Astrocyte (in vitro differentiated cells and primary cell): Measurements from ENCODE around the gene GPD2. TPM values are rescaled to one million over a fixed set of nuclear protein-coding genes. Genes with fewer than 3 reads are reported as not detected.

Experiments used
- DNase-seq: peaks from one replicate; pipeline ENCODE4 v3.0.0-alpha.2; 2010; ENCODE audit warnings: low read depth
- FAIRE-seq: peaks from 2 replicates; lab custom pipeline; 2011; peaks lifted over from hg19 to GRCh38; lab: Jason Lieb, UNC
- H2AFZ ChIP-seq: 2 replicates; pipeline ENCODE4 v1.6.0; 2012; ENCODE audit warnings: low read depth, low read length, inconsistent platforms
- H3K27ac ChIP-seq: 2 replicates; pipeline ENCODE4 v1.5.1; 2011; ENCODE audit warnings: low read depth, low read length, inconsistent platforms
- H3K27me3 ChIP-seq: 2 replicates; pipeline ENCODE4 v1.6.0; 2011; ENCODE audit warnings: low read length, inconsistent platforms; ENCODE audit not compliant: insufficient read depth
- H3K36me3 ChIP-seq: 2 replicates; pipeline ENCODE4 v1.5.1; 2011; ENCODE audit warnings: low read length, inconsistent platforms; ENCODE audit not compliant: insufficient read depth
- H3K4me1 ChIP-seq: 2 replicates; pipeline ENCODE4 v1.5.1; 2011; ENCODE audit warnings: low read length, inconsistent platforms; ENCODE audit not compliant: insufficient read depth
- H3K4me2 ChIP-seq: 2 replicates; pipeline ENCODE4 v1.6.0; 2012; ENCODE audit warnings: low read length, inconsistent platforms
- H3K4me3 ChIP-seq: 2 replicates; pipeline ENCODE4 v1.5.1; 2011; ENCODE audit warnings: low read depth, mild to moderate bottlenecking, low read length, inconsistent platforms; ENCODE audit not compliant: insufficient read depth
- H3K79me2 ChIP-seq: 2 replicates; pipeline ENCODE4 v1.6.0; 2012; ENCODE audit warnings: mild to moderate bottlenecking, low read length, inconsistent platforms; ENCODE audit not compliant: insufficient read depth
- H3K9ac ChIP-seq: 2 replicates; pipeline ENCODE4 v1.6.0; 2012; ENCODE audit warnings: mild to moderate bottlenecking, low read length, inconsistent platforms
- H3K9me3 ChIP-seq: 2 replicates; pipeline ENCODE4 v1.5.1; 2012; ENCODE audit warnings: low read depth, mild to moderate bottlenecking, low read length, inconsistent platforms; ENCODE audit not compliant: insufficient read depth
- H4K20me1 ChIP-seq: 2 replicates; pipeline ENCODE4 v1.6.0; 2012; ENCODE audit warnings: low read length, inconsistent platforms; ENCODE audit not compliant: insufficient read depth
- H3K27ac Mint-ChIP-seq: one replicate; pipeline ENCODE4 v1.8.0; 2021; ENCODE audit warnings: mild to moderate bottlenecking, mixed read lengths; ENCODE audit not compliant: unreplicated experiment
- H3K27me3 Mint-ChIP-seq: one replicate; pipeline ENCODE4 v1.8.0; 2021; ENCODE audit warnings: low read depth, mixed read lengths; ENCODE audit not compliant: unreplicated experiment
- H3K36me3 Mint-ChIP-seq: one replicate; pipeline ENCODE4 v1.8.0; 2021; ENCODE audit warnings: low read depth, mixed read lengths; ENCODE audit not compliant: unreplicated experiment
- H3K4me1 Mint-ChIP-seq: one replicate; pipeline ENCODE4 v1.8.0; 2021; ENCODE audit warnings: low read depth, mixed read lengths; ENCODE audit not compliant: unreplicated experiment
- H3K4me3 Mint-ChIP-seq: one replicate; pipeline ENCODE4 v1.8.0; 2021; ENCODE audit warnings: mild to moderate bottlenecking, moderate library complexity, mixed read lengths; ENCODE audit not compliant: unreplicated experiment
- H3K9me3 Mint-ChIP-seq: one replicate; pipeline ENCODE4 v1.8.0; 2021; ENCODE audit warnings: mild to moderate bottlenecking, mixed read lengths; ENCODE audit not compliant: unreplicated experiment
- CTCF ChIP-seq: IDR thresholded peaks from 2 replicates; pipeline ENCODE4 v1.5.1; 2011; ENCODE audit warnings: low read depth, mild to moderate bottlenecking, inconsistent platforms, low read length, moderate library complexity; ENCODE audit not compliant: insufficient read depth
- EZH2 ChIP-seq: IDR thresholded peaks from 2 replicates; pipeline ENCODE4 v1.6.1; 2012; ENCODE audit warnings: mild to moderate bottlenecking, low read length, inconsistent platforms; ENCODE audit not compliant: insufficient read depth
- total RNA-seq: library from RNA; stranded (reverse); gene quantifications from 2 replicates; pipeline ENCODE4 v1.2.1, GENCODE V29; 2021

Gene GPD2
- total RNA-seq, 1 donor from 2014 or later: 29.0 TPM

- Histone ChIP-seq H3K4me1 (no peaks in the 10 kb centered on the region), H3K27ac (no peak overlapping the region), H2AFZ (no peak overlapping the region), H3K4me2 (no peak overlapping the region), H3K9me3 (no peaks in the 10 kb centered on the region), H3K36me3 (no peaks in the 10 kb centered on the region), H3K27me3 (no peaks in the 10 kb centered on the region), H3K79me2 (no peaks in the 10 kb centered on the region), H3K9ac (no peak overlapping the region), H4K20me1 (no peaks in the 10 kb centered on the region), H3K4me3 (no peak overlapping the region)
- H3K36me3 Mint-ChIP-seq: no peaks in the 10 kb centered on the region
- no peak overlapping the region for H3K4me3 Mint-ChIP-seq
- H3K27me3 Mint-ChIP-seq: no peaks in the 10 kb centered on the region
- peaks cover 12% of the 10 kb centered on the region for H3K4me1 Mint-ChIP-seq
- FAIRE-seq: no peak
- no peak for TF ChIP-seq CTCF
- TF ChIP-seq EZH2: no peak
- no peaks in the 10 kb centered on the region for H3K9me3 Mint-ChIP-seq
- H3K27ac Mint-ChIP-seq: no peak overlapping the region
- no peak for DNase-seq
Observed at GRCh38 chr2:156626931-156627330, 190.8 kb downstream of the GPD2 start.

DNA sequence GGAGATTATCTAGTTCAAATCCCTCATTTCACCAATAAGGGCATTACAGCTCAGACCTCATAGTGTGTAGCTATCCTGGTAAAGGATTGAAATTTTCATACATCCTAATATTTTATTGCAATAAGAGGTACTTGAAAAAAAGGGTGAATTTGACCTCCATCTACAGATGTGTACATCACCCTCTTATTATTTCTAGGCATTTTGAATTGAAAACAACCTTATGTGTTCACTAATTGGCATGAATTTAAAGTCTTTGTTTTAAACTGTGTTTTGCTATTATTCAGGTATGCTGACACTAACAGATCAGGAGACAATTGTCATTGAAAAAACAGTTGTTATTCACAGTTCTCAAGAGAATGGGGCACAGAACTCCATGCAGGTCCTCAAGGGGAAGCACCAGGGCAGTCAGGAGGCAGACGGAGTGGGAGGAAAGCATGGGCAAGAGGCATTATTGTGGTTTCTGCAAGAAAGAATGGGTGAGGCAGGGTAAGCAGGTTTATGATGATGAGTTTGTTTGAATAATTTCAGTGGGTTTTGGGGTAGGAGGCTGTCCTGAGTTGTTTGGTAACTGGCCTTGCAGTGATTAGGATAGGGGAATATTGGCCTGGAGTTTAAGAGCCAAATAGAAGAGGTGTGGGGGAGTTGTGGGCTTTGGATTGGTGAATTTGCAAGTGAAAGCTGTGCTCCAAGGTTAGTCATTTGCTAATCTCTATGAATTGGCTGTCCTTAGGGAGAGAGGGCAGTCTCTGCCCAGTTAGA is 194.6 kb downstream of the GPD2 start:
- H3K27ac Mint-ChIP-seq: no peak overlapping the region

More for the DNA sequence above, 194.6 kb downstream of the GPD2 start:
- no peak overlapping the region for H3K9ac ChIP-seq
- H3K4me1 ChIP-seq: no peaks in the 10 kb centered on the region
- H3K4me1 Mint-ChIP-seq: peaks cover 7% of the 10 kb centered on the region
- TF ChIP-seq CTCF (no peak), EZH2 (no peak)
- H3K4me2 ChIP-seq: no peak overlapping the region
- no peak overlapping the region for H3K27ac ChIP-seq
- H2AFZ ChIP-seq: no peak overlapping the region
- no peaks in the 10 kb centered on the region for H3K79me2 ChIP-seq
- no peaks in the 10 kb centered on the region for H4K20me1 ChIP-seq
- H3K36me3 Mint-ChIP-seq: no peaks in the 10 kb centered on the region
- DNase-seq: no peak
- no peak overlapping the region for H3K4me3 ChIP-seq
- H3K4me3 Mint-ChIP-seq: no peak overlapping the region
- H3K27me3 Mint-ChIP-seq: no peaks in the 10 kb centered on the region
- no peak for FAIRE-seq
- H3K36me3 ChIP-seq: no peaks in the 10 kb centered on the region
- H3K9me3 Mint-ChIP-seq: no peaks in the 10 kb centered on the region
- H3K9me3 ChIP-seq: no peaks in the 10 kb centered on the region
- no peaks in the 10 kb centered on the region for H3K27me3 ChIP-seq
